Measurements from ENCODE around the gene HUWE1.

HUWE1 gene

GRCh38 chrX:53642337-53642736 is 44.2 kb downstream of the HUWE1 start:
- TF ChIP-seq ZFX (IDR thresholded peaks at IDR 0.05) (no peak), CTCF (conservative IDR thresholded peaks at IDR 0.05) (no peak)
- H3K27ac ChIP-seq = no peak overlapping the region

GRCh38 chrX:53639257-53639656 is 47.3 kb downstream of the HUWE1 start:
- H3K27ac ChIP-seq = no peak overlapping the region
- TF ChIP-seq CTCF (conservative IDR thresholded peaks at IDR 0.05) = no peak
- no peak for TF ChIP-seq ZFX (IDR thresholded peaks at IDR 0.05)

GRCh38 chrX:53637479-53637878 is 49.0 kb downstream of the HUWE1 start:
- no peak for TF ChIP-seq CTCF (conservative IDR thresholded peaks at IDR 0.05)
- no peak for TF ChIP-seq ZFX (IDR thresholded peaks at IDR 0.05)
- H3K27ac ChIP-seq = no peak overlapping the region

- TF ChIP-seq CTCF (conservative IDR thresholded peaks at IDR 0.05) (no peak), ZFX (IDR thresholded peaks at IDR 0.05) (no peak)
- H3K27ac ChIP-seq = no peak overlapping the region
Measured at GRCh38 chrX:53631156-53631555, 55.4 kb downstream of the HUWE1 start.

- TF ChIP-seq ZFX (IDR thresholded peaks at IDR 0.05) (no peak), CTCF (conservative IDR thresholded peaks at IDR 0.05) (no peak)
- H3K27ac ChIP-seq = no peak overlapping the region
Measured at GRCh38 chrX:53630261-53630660, 56.3 kb downstream of the HUWE1 start.

- no peak overlapping the region for H3K27ac ChIP-seq
- TF ChIP-seq CTCF (conservative IDR thresholded peaks at IDR 0.05) (no peak), ZFX (IDR thresholded peaks at IDR 0.05) (no peak)
Measured at GRCh38 chrX:53622431-53622830, 64.1 kb downstream of the HUWE1 start.

GRCh38 chrX:53621418-53621986 is 65.0 kb downstream of the HUWE1 start:
- H3K27ac ChIP-seq = no peak overlapping the region
- TF ChIP-seq CTCF (conservative IDR thresholded peaks at IDR 0.05) = no peak
- no peak for TF ChIP-seq ZFX (IDR thresholded peaks at IDR 0.05)
